Heart left ventricle (tissue), 13 donors: Measurements from ENCODE around the gene MBP.

Experiments
- CTCF ChIP-seq, 12 donors: fragments of 200-600 bp; sonication (generic) in 4 of 12; IDR thresholded peaks; one replicate each; pipeline versions ENCODE4 v1.5.0 to v1.8.0; 2018 to 2022; ENCODE audit warnings: antibody characterized with exemption in 12 of 12, mild to moderate bottlenecking in 5 of 12
- POLR2A ChIP-seq, 2 donors: fragments of 450-650 bp; IDR thresholded peaks; one replicate each; pipeline ENCODE4 v1.6.1; 2017; ENCODE audit warnings: antibody characterized with exemption in 2 of 2, mild to moderate bottlenecking in 2 of 2, moderate library complexity in 2 of 2
- donor health status: ischemic (EF 13 %, LVEDD 7.1; RV severe dilation, severe dysfunction).
- donor health status: DM: no; HTN: yes; CAD: no.
- donor health status: DM: no; HTN: no; CAD: no.
- donor health status: ischemic (EF 25% LVEDD 6.9; RV normal size, moderate dysfunction).
- donor health status: ischemic (EF 25% LVEDD 5.7; RV mildly dilated, moderate dysfunction).
- donor health status: ischemic (EF 35%, LVEDD 5.7; RV mildly dilated, moderate dysfunction).
- donor health status: nonischemic (EF 11% LVEDD 7.7; RV severe dilation, severe dysfunction).
- donor health status: DM: yes; HTN: yes; CAD: no.
- donor health status: PGD.
- donor health status: ischemic (EF 29% LVEDD 5.4; RV normal size, mild dysfunction).
- donor health status: nonischemic (EF 23%, LVEDD 6.1; RV moderate dilation, normal function).

GRCh38 chr18:76943542-76944339 is 188.8 kb downstream of the MBP start:
- no peak for TF ChIP-seq CTCF (IDR thresholded peaks at IDR 0.05)
- no peak for TF ChIP-seq POLR2A (IDR thresholded peaks at IDR 0.05)
